Adrenal gland (tissue), 5 donors: ENCODE data around the gene SSU72.

ENCODE experiments used
- CTCF ChIP-seq, 6 experiments: fragments of 450-650 bp in 4 of 6; fragments of 200-600 bp in 2 of 6; sonication (generic) in 1 of 6; IDR thresholded peaks; 1 replicate in 5 of 6; 2 replicates in 1 of 6; pipeline versions ENCODE4 v1.5.1 to v1.8.0; 2016 to 2021; ENCODE audit warnings: antibody characterized with exemption in 6 of 6, mild to moderate bottlenecking in 2 of 6, moderate library complexity in 1 of 6
- POLR2A ChIP-seq, 2 donors: fragments of 450-650 bp; IDR thresholded peaks; one replicate each; pipeline ENCODE4 v1.6.1; 2017; ENCODE audit warnings: antibody characterized with exemption in 2 of 2, mild to moderate bottlenecking in 2 of 2, moderate library complexity in 1 of 2
- donor health status: DM: no; HTN: no; CAD: no.

GRCh38 chr1:1536019-1536937, 38.4 kb downstream of the SSU72 start:
- no peak for TF ChIP-seq CTCF (IDR thresholded peaks at IDR 0.05)
- TF ChIP-seq POLR2A (IDR thresholded peaks at IDR 0.05), result no peak
